Measurements from ENCODE around the gene CUL2. TPM values are rescaled to one million over a fixed set of nuclear protein-coding genes. Genes with fewer than 3 reads are reported as not detected.

CUL2 gene
- total and polyA plus RNA-seq, 10 of the 15 experiments (the other 5 are each of a cell fraction or from before 2014, with no cell fraction given) = 11.9 to 56.5 (median 33.2) TPM

DNA sequence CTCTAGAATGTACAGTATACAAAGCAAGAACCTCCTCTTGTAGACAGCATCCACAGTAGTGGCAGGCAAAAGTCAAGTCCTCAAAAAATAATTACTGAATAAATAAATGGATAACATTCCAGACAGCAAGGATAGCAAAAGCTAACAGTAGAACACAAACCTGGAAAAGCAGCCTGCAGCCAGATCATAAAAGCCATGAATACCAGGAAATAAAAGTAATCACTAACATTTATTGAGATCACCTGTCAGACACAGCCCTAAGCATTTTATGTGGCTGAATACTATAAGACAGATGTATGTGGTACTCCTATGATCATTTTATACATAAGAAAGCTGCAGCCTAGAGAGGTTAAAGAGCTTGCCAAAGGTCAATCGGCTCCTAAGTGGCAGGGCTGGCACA is 34.0 kb downstream of the CUL2 start:
- Histone ChIP-seq H3K27me3 (replicated peaks in 1 of 2; ENCODE audit: control insufficient read depth in 2 of 2, insufficient read depth in 2 of 2, low read length in 1 of 2) (no peaks in the 10 kb centered on the region), H3K4me1 (ENCODE audit: control insufficient read depth, insufficient read depth, low read length) (no peaks in the 10 kb centered on the region), H4K20me1 (ENCODE audit: control insufficient read depth, insufficient read depth) (no peaks in the 10 kb centered on the region), H3K79me2 (ENCODE audit: control insufficient read depth, insufficient read depth, low read length) (no peaks in the 10 kb centered on the region), H3K36me3 (ENCODE audit: control insufficient read depth in 2 of 2, insufficient read depth in 2 of 2, low read length in 1 of 2) (peaks cover 0 to 18% of the 10 kb centered on the region in 2 experiments; a peak in 3 of 4 replicates), H2AFZ (ENCODE audit: control insufficient read depth, low read depth, low read length) (no peak overlapping the region), H3K4me3 (no peak overlapping the region), H3K9ac (ENCODE audit: control insufficient read depth, insufficient read depth, low read length) (no peak overlapping the region), H3K27ac (ENCODE audit: control insufficient read depth, insufficient read depth) (no peak overlapping the region), H3K4me2 (ENCODE audit: control insufficient read depth, insufficient read depth) (no peak overlapping the region), H3K9me3 (replicated peaks; ENCODE audit: control insufficient read depth, insufficient read depth, low read length) (no peaks in the 10 kb centered on the region)
- FAIRE-seq = no peak
- RAD21 ChIA-PET (ENCODE audit: unreplicated experiment) = no interaction called here
- POLR2A ChIA-PET = no interaction called here
- CTCF ChIA-PET = no interaction called here
- no peak for ATAC-seq
- 100% methylated on average over 1 of the region's 1 CpG for WGBS (ENCODE audit: insufficient coverage, insufficient replicate concordance, low lambda C conversion rate, missing lambda C conversion rate)
- in situ Hi-C loops (cut with MboI) (no loop called here), intact Hi-C loops (cut with micrococcal nuclease; ENCODE audit: unreplicated experiment) (no loop called here)
- BruUV-seq (replicated peaks) = no TSS peak
- SMC1A ChIA-PET (ENCODE audit: uncharacterized antibody, unreplicated experiment) = no interaction called here
- no peak for DNase-seq (ENCODE audit: low read depth, low spot score)
- TF ChIP-seq SIN3A (IDR thresholded peaks at IDR 0.05; ENCODE audit: low read depth, low read length) (no peak), MTA2 (IDR thresholded peaks at IDR 0.05; ENCODE audit: low read depth) (no peak), STAT3 (IDR thresholded peaks at IDR 0.05; ENCODE audit: low read depth, low read length) (no peak), NR2C2 (IDR thresholded peaks at IDR 0.05; ENCODE audit: borderline replicate concordance, control insufficient read depth, insufficient read length, low read depth) (no peak), PAX8 (IDR thresholded peaks at IDR 0.05) (no peak), TCF7 (IDR thresholded peaks at IDR 0.05; ENCODE audit: borderline replicate concordance) (no peak), RBBP5 (conservative IDR thresholded peaks at IDR 0.05) (no peak), RAD51 (IDR thresholded peaks at IDR 0.05) (no peak)
- TF ChIP-seq, protein P1, sequence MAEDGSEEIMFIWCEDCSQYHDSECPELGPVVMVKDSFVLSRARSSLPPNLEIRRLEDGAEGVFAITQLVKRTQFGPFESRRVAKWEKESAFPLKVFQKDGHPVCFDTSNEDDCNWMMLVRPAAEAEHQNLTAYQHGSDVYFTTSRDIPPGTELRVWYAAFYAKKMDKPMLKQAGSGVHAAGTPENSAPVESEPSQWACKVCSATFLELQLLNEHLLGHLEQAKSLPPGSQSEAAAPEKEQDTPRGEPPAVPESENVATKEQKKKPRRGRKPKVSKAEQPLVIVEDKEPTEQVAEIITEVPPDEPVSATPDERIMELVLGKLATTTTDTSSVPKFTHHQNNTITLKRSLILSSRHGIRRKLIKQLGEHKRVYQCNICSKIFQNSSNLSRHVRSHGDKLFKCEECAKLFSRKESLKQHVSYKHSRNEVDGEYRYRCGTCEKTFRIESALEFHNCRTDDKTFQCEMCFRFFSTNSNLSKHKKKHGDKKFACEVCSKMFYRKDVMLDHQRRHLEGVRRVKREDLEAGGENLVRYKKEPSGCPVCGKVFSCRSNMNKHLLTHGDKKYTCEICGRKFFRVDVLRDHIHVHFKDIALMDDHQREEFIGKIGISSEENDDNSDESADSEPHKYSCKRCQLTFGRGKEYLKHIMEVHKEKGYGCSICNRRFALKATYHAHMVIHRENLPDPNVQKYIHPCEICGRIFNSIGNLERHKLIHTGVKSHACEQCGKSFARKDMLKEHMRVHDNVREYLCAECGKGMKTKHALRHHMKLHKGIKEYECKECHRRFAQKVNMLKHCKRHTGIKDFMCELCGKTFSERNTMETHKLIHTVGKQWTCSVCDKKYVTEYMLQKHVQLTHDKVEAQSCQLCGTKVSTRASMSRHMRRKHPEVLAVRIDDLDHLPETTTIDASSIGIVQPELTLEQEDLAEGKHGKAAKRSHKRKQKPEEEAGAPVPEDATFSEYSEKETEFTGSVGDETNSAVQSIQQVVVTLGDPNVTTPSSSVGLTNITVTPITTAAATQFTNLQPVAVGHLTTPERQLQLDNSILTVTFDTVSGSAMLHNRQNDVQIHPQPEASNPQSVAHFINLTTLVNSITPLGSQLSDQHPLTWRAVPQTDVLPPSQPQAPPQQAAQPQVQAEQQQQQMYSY (CRISPR knock-in tag; IDR thresholded peaks at IDR 0.05) = no peak
- TF ChIP-seq, protein P2, sequence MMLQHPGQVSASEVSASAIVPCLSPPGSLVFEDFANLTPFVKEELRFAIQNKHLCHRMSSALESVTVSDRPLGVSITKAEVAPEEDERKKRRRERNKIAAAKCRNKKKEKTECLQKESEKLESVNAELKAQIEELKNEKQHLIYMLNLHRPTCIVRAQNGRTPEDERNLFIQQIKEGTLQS (IDR thresholded peaks at IDR 0.05; ENCODE audit: borderline replicate concordance, extremely low read depth, low read depth, low read length) = no peak
- TF ChIP-seq, protein P3, sequence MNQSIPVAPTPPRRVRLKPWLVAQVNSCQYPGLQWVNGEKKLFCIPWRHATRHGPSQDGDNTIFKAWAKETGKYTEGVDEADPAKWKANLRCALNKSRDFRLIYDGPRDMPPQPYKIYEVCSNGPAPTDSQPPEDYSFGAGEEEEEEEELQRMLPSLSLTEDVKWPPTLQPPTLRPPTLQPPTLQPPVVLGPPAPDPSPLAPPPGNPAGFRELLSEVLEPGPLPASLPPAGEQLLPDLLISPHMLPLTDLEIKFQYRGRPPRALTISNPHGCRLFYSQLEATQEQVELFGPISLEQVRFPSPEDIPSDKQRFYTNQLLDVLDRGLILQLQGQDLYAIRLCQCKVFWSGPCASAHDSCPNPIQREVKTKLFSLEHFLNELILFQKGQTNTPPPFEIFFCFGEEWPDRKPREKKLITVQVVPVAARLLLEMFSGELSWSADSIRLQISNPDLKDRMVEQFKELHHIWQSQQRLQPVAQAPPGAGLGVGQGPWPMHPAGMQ (IDR thresholded peaks at IDR 0.05; ENCODE audit: borderline replicate concordance) = no peak
- TF ChIP-seq, protein P4, sequence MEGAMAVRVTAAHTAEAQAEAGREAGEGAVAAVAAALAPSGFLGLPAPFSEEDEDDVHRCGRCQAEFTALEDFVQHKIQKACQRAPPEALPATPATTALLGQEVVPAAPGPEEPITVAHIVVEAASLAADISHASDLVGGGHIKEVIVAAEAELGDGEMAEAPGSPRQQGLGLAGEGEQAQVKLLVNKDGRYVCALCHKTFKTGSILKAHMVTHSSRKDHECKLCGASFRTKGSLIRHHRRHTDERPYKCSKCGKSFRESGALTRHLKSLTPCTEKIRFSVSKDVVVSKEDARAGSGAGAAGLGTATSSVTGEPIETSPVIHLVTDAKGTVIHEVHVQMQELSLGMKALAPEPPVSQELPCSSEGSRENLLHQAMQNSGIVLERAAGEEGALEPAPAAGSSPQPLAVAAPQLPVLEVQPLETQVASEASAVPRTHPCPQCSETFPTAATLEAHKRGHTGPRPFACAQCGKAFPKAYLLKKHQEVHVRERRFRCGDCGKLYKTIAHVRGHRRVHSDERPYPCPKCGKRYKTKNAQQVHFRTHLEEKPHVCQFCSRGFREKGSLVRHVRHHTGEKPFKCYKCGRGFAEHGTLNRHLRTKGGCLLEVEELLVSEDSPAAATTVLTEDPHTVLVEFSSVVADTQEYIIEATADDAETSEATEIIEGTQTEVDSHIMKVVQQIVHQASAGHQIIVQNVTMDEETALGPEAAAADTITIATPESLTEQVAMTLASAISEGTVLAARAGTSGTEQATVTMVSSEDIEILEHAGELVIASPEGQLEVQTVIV (IDR thresholded peaks at IDR 0.05; ENCODE audit: borderline replicate concordance, partially characterized antibody) = no peak
- TF ChIP-seq, protein P5, sequence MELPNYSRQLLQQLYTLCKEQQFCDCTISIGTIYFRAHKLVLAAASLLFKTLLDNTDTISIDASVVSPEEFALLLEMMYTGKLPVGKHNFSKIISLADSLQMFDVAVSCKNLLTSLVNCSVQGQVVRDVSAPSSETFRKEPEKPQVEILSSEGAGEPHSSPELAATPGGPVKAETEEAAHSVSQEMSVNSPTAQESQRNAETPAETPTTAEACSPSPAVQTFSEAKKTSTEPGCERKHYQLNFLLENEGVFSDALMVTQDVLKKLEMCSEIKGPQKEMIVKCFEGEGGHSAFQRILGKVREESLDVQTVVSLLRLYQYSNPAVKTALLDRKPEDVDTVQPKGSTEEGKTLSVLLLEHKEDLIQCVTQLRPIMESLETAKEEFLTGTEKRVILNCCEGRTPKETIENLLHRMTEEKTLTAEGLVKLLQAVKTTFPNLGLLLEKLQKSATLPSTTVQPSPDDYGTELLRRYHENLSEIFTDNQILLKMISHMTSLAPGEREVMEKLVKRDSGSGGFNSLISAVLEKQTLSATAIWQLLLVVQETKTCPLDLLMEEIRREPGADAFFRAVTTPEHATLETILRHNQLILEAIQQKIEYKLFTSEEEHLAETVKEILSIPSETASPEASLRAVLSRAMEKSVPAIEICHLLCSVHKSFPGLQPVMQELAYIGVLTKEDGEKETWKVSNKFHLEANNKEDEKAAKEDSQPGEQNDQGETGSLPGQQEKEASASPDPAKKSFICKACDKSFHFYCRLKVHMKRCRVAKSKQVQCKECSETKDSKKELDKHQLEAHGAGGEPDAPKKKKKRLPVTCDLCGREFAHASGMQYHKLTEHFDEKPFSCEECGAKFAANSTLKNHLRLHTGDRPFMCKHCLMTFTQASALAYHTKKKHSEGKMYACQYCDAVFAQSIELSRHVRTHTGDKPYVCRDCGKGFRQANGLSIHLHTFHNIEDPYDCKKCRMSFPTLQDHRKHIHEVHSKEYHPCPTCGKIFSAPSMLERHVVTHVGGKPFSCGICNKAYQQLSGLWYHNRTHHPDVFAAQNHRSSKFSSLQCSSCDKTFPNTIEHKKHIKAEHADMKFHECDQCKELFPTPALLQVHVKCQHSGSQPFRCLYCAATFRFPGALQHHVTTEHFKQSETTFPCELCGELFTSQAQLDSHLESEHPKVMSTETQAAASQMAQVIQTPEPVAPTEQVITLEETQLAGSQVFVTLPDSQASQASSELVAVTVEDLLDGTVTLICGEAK (IDR thresholded peaks at IDR 0.05; ENCODE audit: borderline replicate concordance) = no peak

Data from GM12878 (cell line).